IPS DF 6.9 (cell line): ENCODE results near the gene TNFRSF18.
A peak's percentile ranks its signal among the peaks of the same experiment; 100 is the strongest.
"Not testable (repeated sequence)": the region's sequence is repeated elsewhere in the genome, so short reads cannot be mapped to it uniquely, and the experiment has no call there.

Source experiments
- DNase-seq: peaks from one replicate; pipeline ENCODE4 v3.0.0-alpha.2; 2013; ENCODE audit warnings: low read depth, low spot score
- H3K27ac ChIP-seq: one replicate; pipeline ENCODE4 v1.5.1; 2013; ENCODE audit warnings: low read length, control low read depth
- H3K27me3 ChIP-seq: 2 replicates; pipeline ENCODE4 v1.6.1; 2013; ENCODE audit warnings: mild to moderate bottlenecking, low read length; ENCODE audit not compliant: control insufficient read depth, insufficient read depth
- H3K36me3 ChIP-seq: 2 replicates; pipeline ENCODE4 v1.6.1; 2013; ENCODE audit warnings: low read length; ENCODE audit not compliant: control insufficient read depth, insufficient read depth
- H3K4me1 ChIP-seq: 2 replicates; pipeline ENCODE4 v1.6.1; 2013; ENCODE audit warnings: low read length; ENCODE audit not compliant: control insufficient read depth, insufficient read depth
- H3K4me3 ChIP-seq: 2 replicates; pipeline ENCODE4 v1.5.1; 2013; ENCODE audit warnings: mild to moderate bottlenecking, low read length
- H3K9me3 ChIP-seq: 2 replicates; pipeline ENCODE4 v1.6.1; 2013; ENCODE audit warnings: low read length, inconsistent platforms; ENCODE audit not compliant: control insufficient read depth, insufficient read depth
- WGBS: extraction: QIAGEN DNeasy Blood & Tissue Kit; methylation state at CpG from one replicate; pipeline ENCODE4 v1.1.7; 2013; ENCODE audit warnings: mixed read lengths, missing lambda C conversion rate; ENCODE audit not compliant: insufficient read length, insufficient coverage; 5-methylcytosine and 5-hydroxymethylcytosine counted together

TNFRSF18 gene

DNA sequence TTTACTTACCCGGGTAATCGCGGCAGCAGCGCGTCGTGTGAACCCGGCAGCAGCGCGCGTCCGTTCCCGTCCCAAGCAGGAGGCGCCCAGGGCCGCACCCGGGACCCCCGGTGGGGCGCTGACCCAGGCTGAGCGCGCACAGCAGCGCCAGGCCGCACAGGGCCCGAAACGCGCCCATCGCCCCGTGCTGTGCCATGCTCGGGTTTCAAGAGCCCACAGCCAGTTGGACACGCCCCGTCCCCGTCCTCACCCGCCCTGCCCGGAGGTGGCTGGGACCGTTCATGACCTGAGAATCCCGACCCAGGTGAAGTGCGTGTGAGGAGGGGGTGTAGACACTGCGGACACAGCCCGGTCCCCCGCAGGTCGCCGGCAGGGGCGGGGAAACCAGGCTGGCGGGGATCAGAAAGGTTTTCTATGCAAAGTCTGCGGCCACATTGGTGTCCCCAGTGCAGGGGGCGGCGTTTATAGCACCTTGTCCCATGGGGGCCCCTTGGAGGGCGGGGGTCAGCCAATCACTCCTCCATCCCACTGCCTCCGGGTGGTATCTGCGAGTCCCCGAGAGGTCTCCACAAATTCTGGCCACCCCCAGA is at the start of gene TNFRSF18:
TSS of gene TNFRSF18 (minus strand) at position 217 of the 590 bp plus-strand sequence. CDS start at position 196, 21 bp downstream.
- H3K27ac ChIP-seq = no peak within 1 kb of the TSS
- DNase-seq = no peak
- H3K36me3 ChIP-seq = no peaks in the 10 kb centered on the region; the same call in 1 of the 2 replicates
- no peaks in the 10 kb centered on the region for H3K9me3 ChIP-seq
- peak within 1 kb of the TSS; percentile 42 for H3K4me3 ChIP-seq
- WGBS = no CpG with 5 or more reads among the region's 49 CpGs
- peaks cover 7% of the 10 kb centered on the region for H3K4me1 ChIP-seq
- H3K27me3 ChIP-seq = no peaks in the 10 kb centered on the region; the same call in 1 of the 2 replicates

GRCh38 chr1:1255611-1256010 is 49.2 kb upstream of the TNFRSF18 start:
- Histone ChIP-seq H3K9me3 (no peaks in the 10 kb centered on the region), H3K4me3 (no peak overlapping the region), H3K27me3 (no peaks in the 10 kb centered on the region), H3K4me1 (peaks cover 8% of the 10 kb centered on the region), H3K36me3 (peaks cover 29% of the 10 kb centered on the region), H3K27ac (no peak overlapping the region)
- WGBS = no CpG with 5 or more reads among the region's 10 CpGs
- DNase-seq = no peak

DNA sequence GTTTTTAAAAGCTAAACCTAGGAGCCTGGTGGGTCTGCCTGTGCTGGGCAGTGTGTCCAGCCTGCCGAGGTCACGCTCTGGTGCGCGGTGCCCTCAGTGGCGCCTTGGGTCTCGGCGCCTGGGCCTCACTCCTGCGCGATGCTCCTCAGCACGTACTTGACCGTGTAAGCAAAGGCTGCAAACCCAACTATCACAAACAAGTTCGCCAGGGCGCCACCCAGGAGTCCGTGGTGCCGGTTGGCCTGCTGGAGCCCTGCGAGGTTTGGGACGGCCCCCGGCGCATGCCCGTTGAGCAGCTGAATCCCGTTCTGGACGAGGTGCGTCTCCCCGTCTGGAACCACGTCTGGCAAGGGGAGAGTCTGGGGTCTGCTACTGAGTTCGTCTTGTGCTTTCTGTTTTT is 48.7 kb upstream of the TNFRSF18 start:
- no peaks in the 10 kb centered on the region for H3K9me3 ChIP-seq
- no peak overlapping the region for H3K27ac ChIP-seq
- DNase-seq = no peak
- no CpG with 5 or more reads among the region's 26 CpGs for WGBS
- no peaks in the 10 kb centered on the region for H3K27me3 ChIP-seq
- H3K4me1 ChIP-seq = peaks cover 8% of the 10 kb centered on the region
- H3K36me3 ChIP-seq = peaks cover 29% of the 10 kb centered on the region
- no peak overlapping the region for H3K4me3 ChIP-seq

DNA sequence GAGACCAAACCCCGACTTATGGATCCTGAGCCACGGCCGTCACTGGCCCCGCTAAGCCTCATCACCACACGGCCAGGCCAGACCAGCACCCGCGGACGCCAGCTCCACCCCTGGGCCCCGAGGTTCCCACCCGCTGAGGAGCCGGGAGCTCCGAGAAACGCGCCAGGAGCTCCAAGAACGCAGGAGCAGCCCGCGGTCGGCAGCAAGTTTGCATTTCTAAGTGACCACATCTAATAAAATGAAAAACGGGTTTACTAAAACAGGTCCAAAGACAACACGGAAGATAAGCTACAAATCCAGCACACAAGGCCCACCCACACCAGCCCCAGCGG is 48.2 kb upstream of the TNFRSF18 start:
- no peaks in the 10 kb centered on the region for H3K27me3 ChIP-seq
- no peak overlapping the region for H3K27ac ChIP-seq
- H3K4me3 ChIP-seq = no peak overlapping the region
- no peak for DNase-seq
- peaks cover 8% of the 10 kb centered on the region for H3K4me1 ChIP-seq
- peaks cover 26% of the 10 kb centered on the region for H3K36me3 ChIP-seq
- H3K9me3 ChIP-seq = no peaks in the 10 kb centered on the region
- WGBS = no CpG with 5 or more reads among the region's 21 CpGs

DNA sequence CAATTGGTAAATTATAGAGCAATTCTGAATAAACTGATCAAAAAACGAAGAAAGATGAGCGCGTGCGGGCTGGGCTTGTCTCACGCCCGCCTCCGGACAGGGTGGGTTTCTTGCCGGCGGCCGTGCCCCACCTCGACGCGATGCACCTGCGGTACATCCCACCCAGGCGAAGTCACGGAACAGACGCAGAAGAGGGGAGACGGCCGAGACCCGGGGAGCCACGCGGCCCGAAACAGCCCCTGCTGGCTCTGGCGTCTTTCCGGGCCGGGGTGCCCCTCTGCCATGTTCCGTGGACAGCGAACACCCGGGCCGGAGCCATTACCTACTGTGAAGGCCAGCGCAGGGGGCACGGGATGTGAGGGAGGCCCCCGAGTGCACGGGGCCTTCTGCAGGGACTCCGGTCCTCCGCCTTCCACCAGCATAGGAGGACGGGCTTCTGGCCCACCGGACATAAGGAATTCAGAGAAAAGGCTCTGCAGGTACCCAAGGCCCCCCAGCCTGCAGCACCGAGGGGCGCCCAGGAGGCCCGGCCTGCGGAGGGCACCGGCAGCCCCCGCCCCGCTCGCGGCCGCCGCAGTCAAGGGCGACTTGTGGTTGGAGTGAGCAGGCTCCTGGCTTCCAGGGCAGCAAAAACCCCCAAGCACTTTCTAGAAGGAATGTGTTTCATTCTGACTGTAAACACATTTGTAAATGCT is 47.7 kb upstream of the TNFRSF18 start:
- H3K4me3 ChIP-seq = no peak overlapping the region
- peaks cover 24% of the 10 kb centered on the region for H3K36me3 ChIP-seq
- no CpG with 5 or more reads among the region's 50 CpGs for WGBS
- H3K9me3 ChIP-seq = no peaks in the 10 kb centered on the region
- no peak overlapping the region for H3K27ac ChIP-seq
- H3K27me3 ChIP-seq = no peaks in the 10 kb centered on the region
- peaks cover 8% of the 10 kb centered on the region for H3K4me1 ChIP-seq
- DNase-seq = no peak

- no peaks in the 10 kb centered on the region for H3K9me3 ChIP-seq
- no peak overlapping the region for H3K4me3 ChIP-seq
- H3K27ac ChIP-seq = no peak overlapping the region
- H3K36me3 ChIP-seq = peaks cover 21% of the 10 kb centered on the region
- WGBS = no CpG with 5 or more reads among the region's 12 CpGs
- peaks cover 4% of the 10 kb centered on the region for H3K4me1 ChIP-seq
- no peaks in the 10 kb centered on the region for H3K27me3 ChIP-seq
- DNase-seq = no peak
Observed at GRCh38 chr1:1253314-1253713, 46.9 kb upstream of the TNFRSF18 start.

GRCh38 chr1:1250786-1251284 is 44.4 kb upstream of the TNFRSF18 start:
- no CpG with 5 or more reads among the region's 16 CpGs for WGBS
- no peak overlapping the region for H3K4me3 ChIP-seq
- H3K27ac ChIP-seq = no peak overlapping the region
- H3K27me3 ChIP-seq = no peaks in the 10 kb centered on the region; the same call in 1 of the 2 replicates
- H3K36me3 ChIP-seq = peaks cover 21% of the 10 kb centered on the region
- DNase-seq = no peak
- peaks cover 8% of the 10 kb centered on the region for H3K4me1 ChIP-seq
- no peaks in the 10 kb centered on the region for H3K9me3 ChIP-seq

DNA sequence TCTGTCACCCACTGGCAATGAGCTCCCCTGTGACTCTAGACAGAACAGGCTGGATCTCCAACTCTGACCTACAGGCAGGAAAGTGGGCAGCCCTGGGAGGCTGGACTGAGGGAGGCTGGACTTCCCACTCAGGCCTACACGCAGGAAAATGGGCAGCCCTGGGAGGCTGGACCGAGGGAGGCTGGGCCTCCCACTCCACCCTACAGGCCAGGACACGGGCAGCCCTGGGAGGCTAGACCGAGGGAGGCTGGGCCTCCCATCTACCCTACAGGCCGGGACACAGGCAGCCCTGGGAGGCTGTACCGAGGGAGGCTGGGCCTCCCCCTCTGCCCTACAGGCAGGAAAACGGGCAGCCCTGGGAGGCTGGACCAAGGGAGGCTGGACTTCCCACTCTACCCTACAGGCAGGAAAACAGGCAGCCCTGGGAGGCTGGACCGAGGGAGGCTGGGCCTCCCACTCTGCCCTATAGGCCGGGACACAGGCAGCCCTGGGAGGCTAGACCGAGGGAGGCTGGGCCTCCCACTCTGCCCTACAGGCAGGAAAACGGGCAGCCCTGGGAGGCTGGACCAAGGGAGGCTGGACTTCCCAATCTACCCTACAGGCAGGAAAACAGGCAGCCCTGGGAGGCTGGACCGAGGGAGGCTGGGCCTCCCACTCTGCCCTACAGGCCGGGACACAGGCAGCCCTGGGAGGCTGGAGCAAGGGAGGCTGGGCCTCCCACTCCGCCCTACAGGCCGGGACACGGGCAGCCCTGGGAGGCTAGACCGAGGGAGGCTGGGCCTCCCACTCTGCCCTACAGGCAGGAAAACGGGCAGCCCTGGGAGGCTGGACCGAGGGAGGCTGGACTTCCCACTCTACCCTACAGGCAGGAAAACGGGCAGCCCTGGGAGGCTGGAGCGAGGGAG is 41.9 kb upstream of the TNFRSF18 start:
- no CpG with 5 or more reads among the region's 21 CpGs for WGBS
- not testable (repeated sequence) for DNase-seq, H3K27ac ChIP-seq, H3K36me3 ChIP-seq, H3K9me3 ChIP-seq, H3K4me1 ChIP-seq, H3K27me3 ChIP-seq, H3K4me3 ChIP-seq

GRCh38 chr1:1247341-1247913 is 41.0 kb upstream of the TNFRSF18 start:
- no peaks in the 10 kb centered on the region for H3K9me3 ChIP-seq
- DNase-seq = no peak
- H3K27me3 ChIP-seq = no peaks in the 10 kb centered on the region; the same call in 1 of the 2 replicates
- no peak overlapping the region for H3K4me3 ChIP-seq
- H3K36me3 ChIP-seq = peaks cover under 1% of the 10 kb centered on the region; the same call in 1 of the 2 replicates
- peaks cover 8% of the 10 kb centered on the region for H3K4me1 ChIP-seq
- no peak overlapping the region for H3K27ac ChIP-seq
- WGBS = no CpG with 5 or more reads among the region's 25 CpGs
